Activated B cell treated with CpG ODN at 0.5 μM for 24 hours (primary cell): ENCODE data around the gene TENM4. TPM values are rescaled to one million over a fixed set of nuclear protein-coding genes. Genes with fewer than 3 reads are reported as not detected.

Source experiments
- ATAC-seq: fragments of 200-7000 bp; cut with Tn5 transposase; one replicate; pipeline ENCODE4 v1.10.0; 2021; ENCODE audit warnings: low read depth, mild to moderate bottlenecking, moderate library complexity
- CTCF ChIA-PET: fragments of 350-600 bp; sonication (Branson Sonifier 250); formaldehyde crosslinking; loops from one replicate; lab custom pipeline; 2021; ENCODE audit warnings: antibody characterized with exemption; lab: Charles Lee
- POLR2A ChIA-PET: fragments of 350-600 bp; sonication (Branson Sonifier 250); formaldehyde crosslinking; loops from one replicate; lab custom pipeline; 2021; ENCODE audit warnings: antibody characterized with exemption; lab: Charles Lee
- DNase-seq: peaks from one replicate; pipeline ENCODE4 v3.0.0; 2022
- H3K27ac Mint-ChIP-seq: one replicate; pipeline ENCODE4 v1.8.0; 2020; ENCODE audit warnings: mixed read lengths
- H3K27me3 Mint-ChIP-seq: one replicate; pipeline ENCODE4 v1.8.0; 2021; ENCODE audit warnings: mixed read lengths
- H3K36me3 Mint-ChIP-seq: one replicate; pipeline ENCODE4 v1.8.0; 2021; ENCODE audit warnings: low read depth, mixed read lengths
- H3K4me1 Mint-ChIP-seq: one replicate; pipeline ENCODE4 v1.8.0; 2021; ENCODE audit warnings: mixed read lengths
- H3K4me3 Mint-ChIP-seq: one replicate; pipeline ENCODE4 v1.8.0; 2020; ENCODE audit warnings: mild to moderate bottlenecking, mixed read lengths
- H3K9me3 Mint-ChIP-seq: one replicate; pipeline ENCODE4 v1.8.0; 2020; ENCODE audit warnings: mixed read lengths
- intact Hi-C: fragments of 100-400 bp; cut with micrococcal nuclease; formaldehyde crosslinking; loops from one replicate; pipeline ENCODE4 v1.15.1; 2024
- total RNA-seq: library from RNA; stranded (reverse); gene quantifications from 2 replicates; pipeline ENCODE4 v1.2.3, GENCODE V29; 2022
- TF ChIP-seq, protein P1 (sequence below): fragments of 200-600 bp; IDR thresholded peaks from one replicate; pipeline ENCODE4 v1.8.0; 2022; ENCODE audit warnings: antibody characterized with exemption, mild to moderate bottlenecking

Gene TENM4
- total RNA-seq, 1 donor from 2014 or later, result 2.4 TPM

DNA sequence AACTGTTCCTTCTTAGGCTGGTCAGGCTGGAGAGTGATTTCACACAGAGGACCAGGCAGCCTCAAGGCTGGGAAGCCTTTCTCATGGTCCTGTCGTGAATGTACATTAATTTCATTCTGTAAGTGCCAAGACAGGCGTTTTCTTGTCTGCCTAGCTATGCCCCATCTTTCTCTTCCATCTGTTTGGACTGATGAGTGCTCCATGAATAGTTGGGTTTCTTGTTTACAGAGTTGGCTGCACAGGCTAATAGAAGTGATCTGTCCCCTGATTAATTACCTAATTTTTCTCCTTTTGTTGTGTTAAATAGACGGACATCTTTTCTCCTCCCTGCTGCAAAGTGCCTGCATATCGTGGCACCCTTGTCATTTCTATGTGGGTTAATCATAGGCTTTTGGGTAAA lies 730.4 kb downstream of the TENM4 start:
- CTCF ChIA-PET, result no interaction called here
- Mint-ChIP-seq H3K27ac (no peak overlapping the region), H3K27me3 (no peaks in the 10 kb centered on the region), H3K9me3 (no peaks in the 10 kb centered on the region), H3K36me3 (no peaks in the 10 kb centered on the region), H3K4me3 (no peak overlapping the region), H3K4me1 (no peaks in the 10 kb centered on the region)
- TF ChIP-seq, protein P1, sequence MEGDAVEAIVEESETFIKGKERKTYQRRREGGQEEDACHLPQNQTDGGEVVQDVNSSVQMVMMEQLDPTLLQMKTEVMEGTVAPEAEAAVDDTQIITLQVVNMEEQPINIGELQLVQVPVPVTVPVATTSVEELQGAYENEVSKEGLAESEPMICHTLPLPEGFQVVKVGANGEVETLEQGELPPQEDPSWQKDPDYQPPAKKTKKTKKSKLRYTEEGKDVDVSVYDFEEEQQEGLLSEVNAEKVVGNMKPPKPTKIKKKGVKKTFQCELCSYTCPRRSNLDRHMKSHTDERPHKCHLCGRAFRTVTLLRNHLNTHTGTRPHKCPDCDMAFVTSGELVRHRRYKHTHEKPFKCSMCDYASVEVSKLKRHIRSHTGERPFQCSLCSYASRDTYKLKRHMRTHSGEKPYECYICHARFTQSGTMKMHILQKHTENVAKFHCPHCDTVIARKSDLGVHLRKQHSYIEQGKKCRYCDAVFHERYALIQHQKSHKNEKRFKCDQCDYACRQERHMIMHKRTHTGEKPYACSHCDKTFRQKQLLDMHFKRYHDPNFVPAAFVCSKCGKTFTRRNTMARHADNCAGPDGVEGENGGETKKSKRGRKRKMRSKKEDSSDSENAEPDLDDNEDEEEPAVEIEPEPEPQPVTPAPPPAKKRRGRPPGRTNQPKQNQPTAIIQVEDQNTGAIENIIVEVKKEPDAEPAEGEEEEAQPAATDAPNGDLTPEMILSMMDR, result no peak
- ATAC-seq, result no peak
- DNase-seq, result no peak
- POLR2A ChIA-PET, result no interaction called here
- intact Hi-C loops, result no loop called here

DNA sequence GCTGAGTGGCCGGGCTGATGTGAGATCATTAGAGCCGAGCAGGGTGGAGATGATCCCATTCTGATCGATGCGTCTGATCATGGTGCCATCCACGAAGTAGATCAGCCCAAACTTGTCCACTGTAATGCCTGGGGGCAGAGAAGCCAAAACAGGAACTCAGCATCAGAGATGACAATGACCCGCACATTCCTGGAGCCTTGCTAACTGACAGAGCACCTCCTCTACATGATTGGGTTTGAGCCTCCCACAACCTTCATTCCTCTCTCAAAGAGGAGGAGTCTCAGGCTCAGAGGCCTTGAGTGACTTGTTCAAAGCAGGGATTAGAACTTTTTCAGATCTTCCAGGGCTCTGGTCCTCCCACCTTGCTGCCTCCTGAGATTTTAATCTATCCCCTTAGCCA lies 732.4 kb downstream of the TENM4 start:
- Mint-ChIP-seq H3K27ac (no peak overlapping the region), H3K4me1 (no peaks in the 10 kb centered on the region), H3K4me3 (no peak overlapping the region), H3K27me3 (no peaks in the 10 kb centered on the region), H3K9me3 (no peaks in the 10 kb centered on the region), H3K36me3 (no peaks in the 10 kb centered on the region)
- ChIA-PET POLR2A (no interaction called here), CTCF (no interaction called here)
- TF ChIP-seq, protein P1, result no peak
- intact Hi-C loops, result no loop called here
- ATAC-seq (no peak), DNase-seq (no peak)

DNA sequence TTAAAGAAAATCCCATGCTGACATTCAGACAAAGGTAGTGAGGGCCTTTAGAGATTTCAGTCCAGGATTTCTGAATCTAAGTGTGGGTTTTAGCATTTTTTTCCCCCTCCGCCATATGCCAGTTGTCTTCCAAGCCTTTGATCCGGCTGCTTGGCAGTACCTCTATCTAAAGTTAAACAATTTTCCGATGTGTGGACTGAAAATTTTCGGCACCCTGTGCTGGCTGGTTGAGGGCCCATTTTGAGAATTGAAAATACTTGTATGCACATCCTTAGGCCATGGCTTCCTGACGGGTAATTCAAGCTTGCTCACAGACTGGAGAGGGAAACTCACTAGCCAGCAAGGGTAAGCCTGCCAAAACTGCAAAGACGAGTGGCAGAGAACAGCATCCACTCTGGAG lies 734.3 kb downstream of the TENM4 start:
- Mint-ChIP-seq H3K4me3 (no peak overlapping the region), H3K27ac (no peak overlapping the region), H3K27me3 (no peaks in the 10 kb centered on the region), H3K9me3 (no peaks in the 10 kb centered on the region), H3K36me3 (no peaks in the 10 kb centered on the region), H3K4me1 (no peaks in the 10 kb centered on the region)
- POLR2A ChIA-PET, result no interaction called here
- intact Hi-C loops, result no loop called here
- DNase-seq (no peak), ATAC-seq (no peak)
- TF ChIP-seq, protein P1, result no peak
- CTCF ChIA-PET, result interaction anchor here (0.9 kb wide), 1 partner anchor 10 kb away, joined by 3 read pairs; no protein-coding TSS in a partner anchor

DNA sequence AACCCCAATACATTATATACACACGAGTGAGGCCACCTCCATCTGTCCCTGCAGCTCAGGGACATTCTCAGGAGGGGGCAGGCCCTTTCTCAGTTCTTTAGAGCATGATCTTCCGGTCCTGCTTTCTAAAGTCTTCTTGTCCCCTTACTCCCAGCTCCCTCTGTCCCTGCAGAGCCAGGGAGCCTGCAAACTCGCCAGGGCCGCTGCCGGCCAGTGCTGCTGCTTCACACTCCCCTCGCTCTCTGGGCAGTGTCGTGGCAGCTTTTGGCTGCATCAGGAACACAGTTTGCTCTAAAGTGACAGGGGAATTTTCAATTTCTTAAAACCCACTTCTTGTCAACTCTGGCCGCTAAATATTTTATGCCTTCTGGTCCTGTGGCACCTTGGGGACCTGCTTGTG lies 736.0 kb downstream of the TENM4 start:
- POLR2A ChIA-PET, result no interaction called here
- ATAC-seq (no peak), DNase-seq (no peak)
- Mint-ChIP-seq H3K36me3 (no peaks in the 10 kb centered on the region), H3K27me3 (peaks cover 4% of the 10 kb centered on the region), H3K9me3 (no peaks in the 10 kb centered on the region), H3K27ac (no peak overlapping the region), H3K4me1 (no peaks in the 10 kb centered on the region), H3K4me3 (no peak overlapping the region)
- intact Hi-C loops, result no loop called here
- CTCF ChIA-PET, result no interaction called here
- TF ChIP-seq, protein P1, result no peak

DNA sequence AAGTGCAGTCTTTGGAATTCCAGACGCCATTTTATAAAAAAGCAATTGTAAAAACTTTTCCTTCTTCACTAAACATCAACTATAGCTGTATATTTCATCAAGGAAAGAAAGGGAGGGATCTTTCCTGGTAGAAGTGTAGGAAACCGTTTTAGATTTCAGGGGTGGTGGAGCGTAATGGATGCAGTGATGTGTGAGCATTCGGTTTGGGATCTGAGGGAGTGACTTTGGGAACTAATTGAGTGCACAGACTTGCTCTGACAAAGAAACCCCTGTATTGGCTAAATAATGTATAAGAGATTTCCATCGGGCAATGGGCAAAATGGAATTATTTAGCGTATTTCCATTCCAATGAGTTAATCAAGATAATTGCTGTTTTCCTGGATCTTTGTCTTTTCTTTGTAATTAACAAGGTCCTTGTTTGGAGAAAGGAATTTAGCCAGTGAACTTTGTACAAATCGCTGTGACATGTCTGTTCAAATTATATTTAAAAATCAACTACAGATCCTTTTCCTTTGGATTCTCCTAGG lies 741.2 kb downstream of the TENM4 start:
- POLR2A ChIA-PET, result no interaction called here
- no peaks in the 10 kb centered on the region for H3K36me3 Mint-ChIP-seq
- TF ChIP-seq, protein P1, result no peak
- H3K9me3 Mint-ChIP-seq, result no peaks in the 10 kb centered on the region
- H3K4me1 Mint-ChIP-seq, result no peaks in the 10 kb centered on the region
- intact Hi-C loops, result no loop called here
- H3K27me3 Mint-ChIP-seq, result peaks cover 8% of the 10 kb centered on the region
- no peak overlapping the region for H3K4me3 Mint-ChIP-seq
- CTCF ChIA-PET, result interaction anchor here (1.2 kb wide), 1 partner anchor 54 kb away, joined by 3 read pairs; no protein-coding TSS in a partner anchor
- ATAC-seq (no peak), DNase-seq (no peak)
- no peak overlapping the region for H3K27ac Mint-ChIP-seq
